GM18526 (cell line): ENCODE results near the gene CLDN1.

Source experiments
- POLR2A ChIP-seq: IDR thresholded peaks from 3 replicates; pipeline ENCODE4 v1.6.1; 2011; ENCODE audit not compliant: insufficient read length; ENCODE audit errors: extremely low read depth

Gene CLDN1

DNA sequence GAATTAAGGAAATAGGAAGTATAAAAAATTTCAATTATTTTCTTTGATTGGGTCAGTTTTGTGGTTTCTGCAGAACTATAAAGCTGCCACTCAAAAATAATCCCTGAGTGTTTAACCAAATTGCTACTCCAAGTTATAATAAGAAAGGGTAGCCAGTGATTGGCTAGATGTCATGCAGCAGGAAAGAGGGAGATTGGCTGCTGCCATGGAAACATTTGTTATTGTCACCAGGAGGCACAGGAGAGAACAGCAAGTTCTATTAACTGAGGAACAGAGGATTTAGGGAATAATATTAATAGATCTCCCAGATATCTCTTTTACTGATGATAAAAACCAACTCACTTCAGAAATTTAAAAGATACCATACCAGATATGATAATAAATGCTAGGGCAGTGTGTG, 42.6 kb downstream of the CLDN1 start:
- TF ChIP-seq POLR2A: no peak

- TF ChIP-seq POLR2A: no peak
These were observed 49.5 kb downstream of the CLDN1 start for GRCh38 chr3:190272747-190273146.

DNA sequence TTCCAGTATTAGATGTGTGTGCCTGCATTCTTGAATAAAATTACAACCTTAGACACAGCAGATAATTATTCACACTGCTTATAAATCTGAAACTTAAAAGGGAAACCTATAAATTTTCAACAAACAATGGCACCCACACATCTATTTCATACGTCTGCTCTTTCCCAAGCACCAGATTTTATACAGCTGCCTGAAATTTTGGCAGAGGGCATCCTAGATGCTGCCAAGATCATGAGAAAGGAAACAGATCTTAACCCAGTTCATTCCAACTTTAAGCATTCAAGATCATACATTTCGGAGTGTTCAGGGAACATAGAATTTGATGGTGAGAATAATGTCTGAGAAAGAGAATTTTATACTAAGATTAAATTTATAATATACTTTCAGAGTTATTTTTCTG, 53.1 kb downstream of the CLDN1 start:
- TF ChIP-seq POLR2A: no peak

DNA sequence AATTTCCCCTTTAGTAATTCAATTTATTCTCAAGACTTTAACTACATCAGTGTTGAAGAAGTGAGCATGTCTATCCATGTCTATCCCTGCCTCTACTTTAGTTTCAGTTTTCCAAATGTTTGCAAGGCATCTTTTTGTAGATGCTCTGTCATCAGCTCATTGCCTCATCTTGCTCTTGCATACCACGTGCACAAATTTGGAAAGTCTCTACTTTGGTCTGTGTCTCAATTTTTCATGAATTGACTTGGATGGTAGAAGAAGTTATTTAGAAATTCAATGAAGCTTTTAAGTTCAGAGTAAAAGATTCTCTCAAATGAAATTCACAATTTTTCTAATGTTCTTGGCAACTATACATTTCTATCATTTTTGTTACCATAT, 55.3 kb downstream of the CLDN1 start:
- TF ChIP-seq POLR2A: no peak

- no peak for TF ChIP-seq POLR2A
These were observed 55.9 kb downstream of the CLDN1 start for GRCh38 chr3:190266265-190266912.

DNA sequence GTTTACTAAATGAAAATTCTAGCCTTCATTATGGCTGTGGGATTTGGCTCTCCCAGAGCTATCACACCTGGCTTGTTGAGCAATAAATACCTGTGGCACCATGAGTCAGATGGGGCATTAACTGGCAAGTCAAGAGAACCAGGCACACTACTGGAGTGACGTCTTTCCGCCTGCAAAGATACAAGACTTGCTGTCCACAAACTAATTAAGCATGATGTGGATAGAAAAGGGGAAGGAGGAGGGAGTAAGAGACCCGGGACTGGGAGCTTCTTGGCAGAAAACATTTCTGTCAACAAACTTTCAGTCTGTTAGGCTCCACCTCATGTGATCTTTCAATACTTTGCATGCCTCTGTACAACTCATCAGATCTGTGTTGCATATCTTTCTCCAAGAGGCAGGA, 56.5 kb downstream of the CLDN1 start:
- TF ChIP-seq POLR2A: no peak

GRCh38 chr3:190265126-190265525, 57.1 kb downstream of the CLDN1 start:
- no peak for TF ChIP-seq POLR2A

DNA sequence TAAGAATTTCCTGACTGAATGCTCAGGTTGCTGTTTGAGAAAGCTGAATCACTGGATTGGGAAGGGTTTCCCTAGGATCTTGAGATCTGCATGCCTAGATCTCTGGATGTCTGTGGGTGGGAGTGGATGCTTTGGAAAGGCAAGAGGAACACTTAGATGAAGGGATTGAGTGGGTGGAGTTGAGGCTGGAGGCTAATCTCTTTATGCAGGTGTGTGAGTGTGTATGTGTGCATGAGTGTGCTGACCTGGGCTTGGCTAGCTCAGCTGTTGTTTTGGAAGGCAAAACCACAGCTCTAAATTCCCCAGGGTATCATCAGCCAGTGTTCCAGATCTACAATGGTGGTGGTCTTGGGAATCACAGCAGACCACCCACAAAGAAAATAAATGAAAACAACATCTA, 60.5 kb downstream of the CLDN1 start:
- no peak for TF ChIP-seq POLR2A

GRCh38 chr3:190261015-190261414, 61.2 kb downstream of the CLDN1 start:
- TF ChIP-seq POLR2A: no peak

DNA sequence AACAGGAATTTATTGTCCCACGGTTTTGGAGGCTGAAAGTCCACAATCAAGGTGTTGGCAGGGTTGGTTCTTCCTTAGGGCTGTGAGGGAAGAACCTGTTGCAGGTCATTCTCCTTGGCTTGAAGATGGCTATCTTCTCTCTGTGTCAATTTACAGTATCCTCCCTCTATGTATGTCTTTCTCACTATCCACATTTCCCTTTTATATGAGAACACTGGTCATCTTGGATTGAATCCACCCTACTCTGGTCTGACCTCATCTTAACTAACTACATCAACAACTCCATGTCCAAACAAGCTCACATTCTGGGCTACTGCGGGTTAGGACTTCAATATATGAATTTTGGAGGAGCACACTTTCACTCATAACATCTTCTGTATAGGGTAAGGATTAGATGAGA, 61.9 kb downstream of the CLDN1 start:
- TF ChIP-seq POLR2A: no peak

DNA sequence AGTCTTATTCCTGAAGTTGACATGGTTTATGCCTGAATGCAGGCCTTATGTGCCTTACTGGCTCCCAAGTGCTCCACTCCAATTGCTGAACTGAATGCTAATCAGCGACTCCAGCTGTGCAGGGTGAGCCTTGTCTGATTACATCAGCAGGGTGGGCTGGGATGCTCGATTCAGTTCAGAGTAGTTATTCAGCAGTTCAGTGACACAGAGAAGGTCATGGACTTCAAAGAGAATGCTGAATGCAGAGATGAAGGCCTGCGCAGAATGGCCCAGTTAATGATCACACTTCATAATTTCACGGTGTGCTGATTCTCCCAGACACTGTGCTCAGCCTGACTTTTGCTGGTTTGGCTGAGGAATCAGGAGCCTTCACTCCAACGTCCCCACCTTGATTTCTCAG, 63.6 kb downstream of the CLDN1 start:
- no peak for TF ChIP-seq POLR2A
